Jurkat, Clone E6-1 (cell line): ENCODE results near the gene GTF2IRD1.
"Not testable (repeated sequence)": the region's sequence is repeated elsewhere in the genome, so short reads cannot be mapped to it uniquely, and the experiment has no call there.

Experiments used
- DNase-seq: peaks from one replicate; pipeline ENCODE4 v3.0.0-alpha.2; 2011; ENCODE audit warnings: low read depth, low spot score
- H3K4me3 ChIP-seq: 2 replicates; pipeline ENCODE4 v1.5.1; 2011; ENCODE audit warnings: mild to moderate bottlenecking, low read length, control low read depth, moderate library complexity

The GTF2IRD1 gene

DNA sequence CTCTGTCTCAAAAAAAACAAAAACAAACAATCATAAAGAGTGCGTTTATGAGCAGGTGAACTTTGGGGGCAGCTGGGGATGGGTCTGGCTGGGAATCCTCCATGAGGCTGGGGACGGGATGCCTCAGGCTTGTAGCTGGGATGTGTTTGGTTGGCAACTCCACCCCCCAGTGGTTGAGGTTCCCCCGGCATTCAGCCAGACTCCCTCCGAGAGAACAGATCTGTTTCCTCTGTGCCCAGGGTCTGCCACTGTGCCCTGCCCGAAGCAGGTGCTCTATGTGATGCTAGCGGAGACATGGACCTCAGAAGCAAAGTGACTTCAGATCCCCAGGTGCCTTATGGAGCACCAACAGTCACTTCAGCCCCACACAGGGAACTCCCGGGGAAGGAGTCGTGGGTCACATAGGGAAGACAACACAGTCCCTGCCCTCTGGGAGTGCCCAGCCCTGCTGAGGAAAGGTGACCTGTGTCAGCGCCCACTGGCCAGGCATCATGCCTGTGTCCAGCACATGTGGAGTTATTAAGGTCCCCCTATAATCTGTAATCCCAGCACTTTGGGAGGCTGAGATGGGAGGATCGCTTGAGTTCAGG, 29.3 kb upstream of the GTF2IRD1 start:
- H3K4me3 ChIP-seq, result no peak overlapping the region
- no peak for DNase-seq

DNA sequence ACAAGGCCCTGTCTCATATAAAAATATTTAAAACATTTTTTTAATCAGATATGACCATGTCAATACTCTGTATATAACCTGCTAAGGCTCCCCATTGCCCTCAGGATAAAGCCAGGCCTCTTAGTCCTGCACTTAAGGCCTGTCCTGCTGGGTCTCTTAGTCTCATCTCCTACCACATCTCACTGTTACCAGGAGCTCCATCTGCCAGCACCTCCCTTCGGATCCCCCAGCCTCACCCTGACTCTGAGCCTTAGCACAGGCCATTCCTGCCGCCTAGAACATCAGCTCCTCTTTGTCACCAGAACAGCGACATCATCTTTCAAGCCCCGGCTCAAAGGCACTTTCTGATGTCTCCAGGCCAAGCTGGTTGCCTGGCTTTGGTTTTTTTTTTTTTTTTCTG, 25.7 kb upstream of the GTF2IRD1 start:
- H3K4me3 ChIP-seq, result no peak overlapping the region
- no peak for DNase-seq

DNA sequence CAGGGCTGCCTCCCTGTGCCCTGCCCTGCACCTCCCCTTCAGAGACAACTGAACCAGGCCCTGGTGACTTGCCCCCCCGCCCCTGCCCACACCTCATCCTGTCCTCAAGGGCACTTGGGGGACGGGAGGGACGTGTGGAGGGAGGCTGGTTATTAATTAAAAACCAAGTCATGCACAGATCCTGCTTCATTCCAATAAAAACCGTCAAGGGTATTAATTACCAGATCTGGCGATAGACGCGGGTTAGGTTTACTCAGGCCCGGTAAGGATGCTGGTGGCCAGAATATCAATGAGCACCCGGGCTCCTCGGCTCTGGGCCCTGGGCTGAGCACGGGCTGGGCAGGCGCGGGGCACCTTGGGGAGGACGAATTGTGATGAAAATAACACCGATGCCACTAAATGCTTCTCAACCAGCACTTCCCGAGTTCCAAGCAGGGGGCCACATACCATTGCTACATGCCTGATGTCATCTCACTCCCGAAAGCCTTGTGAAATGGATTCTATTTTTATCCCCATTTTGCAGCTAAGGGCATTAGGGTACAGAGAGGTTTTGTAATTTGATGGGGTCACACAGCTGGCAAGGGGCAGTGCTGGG, 24.5 kb upstream of the GTF2IRD1 start:
- no peak overlapping the region for H3K4me3 ChIP-seq
- no peak for DNase-seq

- not testable (repeated sequence) for DNase-seq, H3K4me3 ChIP-seq
These were observed 23.3 kb upstream of the GTF2IRD1 start for GRCh38 chr7:74430409-74430808.

DNA sequence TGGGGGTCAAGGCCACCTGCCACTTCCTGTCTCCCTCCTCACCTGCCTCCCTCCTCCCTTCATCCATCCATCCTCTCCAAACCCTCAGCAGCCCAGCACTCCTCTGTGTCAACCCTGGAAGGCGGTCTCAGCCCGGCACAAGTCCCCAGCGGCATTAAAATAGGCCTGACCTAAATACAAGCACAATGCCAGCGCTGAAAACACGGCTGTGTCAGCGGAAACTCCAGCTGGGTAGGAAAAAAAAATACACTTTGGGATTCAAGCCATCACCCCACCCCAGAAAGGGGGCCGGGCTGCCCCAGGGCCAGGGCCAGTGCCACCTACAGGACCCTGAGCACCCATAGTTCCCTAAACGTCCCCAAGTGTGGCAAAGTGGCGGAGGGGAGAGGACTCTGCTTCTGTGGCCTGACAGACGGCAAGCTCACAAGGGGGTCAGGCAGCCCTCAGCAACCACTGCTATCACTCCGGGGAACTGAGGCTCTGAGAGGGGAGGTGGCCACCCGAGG, 22.7 kb upstream of the GTF2IRD1 start:
- DNase-seq, result no peak
- no peak overlapping the region for H3K4me3 ChIP-seq

GRCh38 chr7:74437291-74437571, 16.5 kb upstream of the GTF2IRD1 start:
- H3K4me3 ChIP-seq, DNase-seq: not testable (repeated sequence)

DNA sequence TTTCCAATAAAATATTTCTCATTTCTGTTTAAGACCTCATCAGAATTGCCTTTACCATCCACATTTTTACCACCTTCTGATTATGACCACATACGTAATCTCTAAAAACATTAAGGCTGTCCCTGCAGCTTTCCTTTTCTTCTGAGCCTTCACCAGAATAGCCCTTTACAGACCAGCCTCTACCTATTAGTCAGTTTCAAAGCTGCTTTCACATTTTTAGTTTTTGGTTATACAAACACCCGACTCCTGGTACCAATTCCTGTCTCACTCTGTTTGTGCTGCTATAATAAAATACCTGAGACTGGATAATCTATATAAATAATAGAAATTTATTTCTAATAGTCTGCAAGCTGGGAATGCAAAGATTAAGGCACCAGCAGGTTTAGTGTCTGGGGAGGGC, 15.4 kb upstream of the GTF2IRD1 start:
- no peak for DNase-seq

GRCh38 chr7:74439541-74439940, 14.2 kb upstream of the GTF2IRD1 start:
- DNase-seq, result no peak
- no peak overlapping the region for H3K4me3 ChIP-seq

More for the DNA sequence above, 15.4 kb upstream of the GTF2IRD1 start:
- H3K4me3 ChIP-seq, result no peak overlapping the region

DNA sequence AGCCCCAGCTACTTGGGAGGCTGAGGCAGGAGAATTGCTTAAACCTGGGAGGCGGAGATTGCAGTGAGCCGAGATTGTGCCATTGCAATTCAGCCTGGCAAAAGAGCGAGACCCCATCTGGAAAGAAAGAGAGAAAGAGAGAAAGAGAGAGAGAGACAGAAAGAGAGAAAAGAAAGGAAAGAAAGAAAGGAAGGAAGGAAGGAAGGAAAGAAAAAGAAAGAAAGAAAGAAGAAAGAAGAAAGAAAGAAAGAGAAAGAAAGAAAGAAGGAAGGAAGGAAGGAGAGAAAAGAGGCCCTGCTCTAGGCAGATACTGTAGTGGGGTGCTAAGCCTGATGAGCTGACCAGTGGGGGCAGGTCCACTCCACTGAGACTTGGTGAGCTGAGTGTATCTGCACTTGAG, 13.6 kb upstream of the GTF2IRD1 start:
- H3K4me3 ChIP-seq, DNase-seq: not testable (repeated sequence)

GRCh38 chr7:74441801-74442200, 11.9 kb upstream of the GTF2IRD1 start:
- DNase-seq, result no peak
- H3K4me3 ChIP-seq, result no peak overlapping the region

- no peak for DNase-seq
These were observed 10.0 kb upstream of the GTF2IRD1 start for GRCh38 chr7:74443543-74444247.

GRCh38 chr7:74449144-74449543, 4.6 kb upstream of the GTF2IRD1 start:
- no peak for DNase-seq
- H3K4me3 ChIP-seq, result no peak overlapping the region

More at GRCh38 chr7:74443543-74444247, 10.0 kb upstream of the GTF2IRD1 start:
- no peak overlapping the region for H3K4me3 ChIP-seq

- peak; percentile 54 for DNase-seq
- no peak overlapping the region for H3K4me3 ChIP-seq
These were observed 3.8 kb upstream of the GTF2IRD1 start for GRCh38 chr7:74449809-74450397.

DNA sequence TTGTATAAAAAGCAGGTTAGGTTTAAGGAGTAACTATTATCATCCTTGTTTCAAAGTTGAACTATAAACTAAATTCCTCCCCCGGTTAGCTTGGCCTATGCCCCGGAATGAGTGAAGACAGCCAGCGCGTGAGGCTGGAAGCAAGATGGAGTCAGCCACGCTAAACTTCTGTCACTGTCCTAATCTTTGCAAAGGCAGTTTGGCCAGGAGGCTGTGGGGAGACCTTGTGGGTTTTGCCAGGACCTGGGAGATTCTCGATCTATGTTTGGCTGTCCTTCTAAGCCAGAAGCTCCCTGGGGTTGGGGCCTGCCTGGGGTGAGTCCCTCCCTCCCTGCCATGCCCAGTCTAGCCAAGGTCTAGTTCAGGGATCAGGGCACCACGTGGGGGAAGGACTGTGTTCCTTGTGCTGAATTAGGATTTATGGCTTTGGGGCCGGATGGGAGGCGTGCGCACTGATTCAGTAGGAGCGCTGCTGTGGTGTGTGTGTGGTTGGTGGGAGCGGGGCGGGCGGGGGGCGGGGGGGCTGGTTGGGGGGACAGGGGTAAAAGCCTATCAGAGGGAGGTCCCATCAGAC, 871 bp upstream of the GTF2IRD1 start:
- DNase-seq, result no peak

GRCh38 chr7:74454021-74454924, 567 bp downstream of the GTF2IRD1 start:
- no peak for DNase-seq
- peak overlapping the region; percentile 46 for H3K4me3 ChIP-seq

More for the DNA sequence above, 871 bp upstream of the GTF2IRD1 start:
- peak overlapping the region; percentile 46 for H3K4me3 ChIP-seq

- no peak overlapping the region for H3K4me3 ChIP-seq
- no peak for DNase-seq
These were observed 1.2 kb downstream of the GTF2IRD1 start for GRCh38 chr7:74454925-74455288.

DNA sequence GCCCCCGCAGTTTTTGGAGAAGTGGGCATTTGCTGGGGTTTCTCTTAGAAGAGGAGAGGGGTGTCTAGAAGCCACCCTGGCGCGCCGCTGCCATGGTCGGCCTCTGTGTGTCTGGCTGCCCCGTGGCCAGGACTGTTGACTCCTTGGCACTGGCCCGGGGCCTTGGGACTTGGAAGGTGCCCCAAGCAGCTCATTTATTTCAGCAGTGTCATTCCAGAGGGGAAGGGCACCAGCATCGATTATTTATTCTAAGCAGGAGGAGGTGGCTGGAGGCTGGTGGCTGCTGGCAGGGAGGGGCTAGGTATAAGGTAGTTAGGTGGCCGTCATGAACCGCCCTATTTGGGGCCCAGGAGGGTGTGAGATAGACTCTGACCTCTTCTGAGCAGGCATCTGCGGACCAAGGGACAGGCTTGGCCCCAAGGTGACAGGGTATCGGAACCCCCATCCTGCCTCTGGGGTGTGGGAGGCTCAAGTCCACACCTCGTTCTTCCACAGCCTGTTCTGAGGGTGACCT, 1.6 kb downstream of the GTF2IRD1 start:
- no peak overlapping the region for H3K4me3 ChIP-seq
- no peak for DNase-seq

DNA sequence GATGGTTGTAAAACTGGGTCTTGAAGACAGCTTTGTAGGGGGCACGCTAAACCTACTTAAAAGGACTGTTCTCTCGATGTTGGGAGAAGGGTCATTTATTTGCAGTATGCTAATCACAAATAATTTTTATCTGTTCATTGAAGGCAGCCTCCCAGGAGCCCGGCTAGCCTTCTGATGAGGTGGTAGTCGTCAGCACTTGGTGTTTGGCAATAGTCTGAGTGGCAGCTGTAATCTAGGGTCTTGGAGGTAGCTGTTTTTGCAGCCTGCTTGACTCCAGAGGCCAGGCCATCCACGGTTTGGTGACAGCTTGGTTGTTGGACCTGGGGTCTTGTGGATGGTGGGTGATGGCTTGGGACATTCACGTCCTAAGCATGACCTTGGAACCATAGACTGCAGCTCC, 2.2 kb downstream of the GTF2IRD1 start:
- DNase-seq, result no peak
- H3K4me3 ChIP-seq, result no peak overlapping the region

GRCh38 chr7:74457007-74457406, 3.3 kb downstream of the GTF2IRD1 start:
- no peak for DNase-seq
- H3K4me3 ChIP-seq, result no peak overlapping the region
